GM12892 (cell line): Measurements from ENCODE around the gene BSN.

Source experiments
- POLR2A ChIP-seq: IDR thresholded peaks from 2 replicates; pipeline ENCODE4 v1.6.1; 2011; ENCODE audit warnings: low read depth, low read length, control low read depth
- POLR2AphosphoS5 ChIP-seq: IDR thresholded peaks from 2 replicates; pipeline ENCODE4 v1.6.1; 2011; ENCODE audit warnings: low read depth, low read length, control low read depth

- TF ChIP-seq POLR2AphosphoS5 (no peak), POLR2A (no peak)
Measured at GRCh38 chr3:49518016-49518415, 36.3 kb upstream of the BSN start.
